Activated CD4-positive, alpha-beta T cell treated with anti-CD3 and anti-CD28 coated beads, Interleukin-2, Interleukin-4, amounts not matched to agents 100 ng/mL and 50 ng/mL, durations not matched to agents 16 hours and 8 hours (primary cell): ENCODE results near the gene NAGK.

Source experiments
- DNase-seq: peaks from one replicate; pipeline ENCODE4 v3.0.0-alpha.2; 2020; ENCODE audit warnings: low spot score

The NAGK gene

DNA sequence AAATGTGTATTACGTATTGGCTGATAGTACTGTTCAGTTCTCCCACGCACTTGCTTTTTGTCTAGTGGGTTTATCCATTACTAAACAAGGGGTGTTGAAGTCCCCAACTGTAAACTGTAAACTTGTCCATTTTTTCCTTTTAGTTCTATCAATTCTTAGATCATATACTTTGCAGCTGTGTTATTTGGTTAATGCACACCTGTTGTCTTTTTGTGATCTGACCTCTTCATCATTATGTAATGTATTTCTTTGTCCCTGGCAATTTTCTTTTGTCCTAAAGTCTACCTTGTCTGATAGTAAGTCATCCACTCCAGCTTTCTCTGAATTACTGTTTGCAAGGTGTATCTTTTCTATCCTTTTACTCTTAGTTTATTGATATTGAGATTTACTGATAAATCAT lies 39.6 kb downstream of the NAGK start:
- DNase-seq, result no peak

DNA sequence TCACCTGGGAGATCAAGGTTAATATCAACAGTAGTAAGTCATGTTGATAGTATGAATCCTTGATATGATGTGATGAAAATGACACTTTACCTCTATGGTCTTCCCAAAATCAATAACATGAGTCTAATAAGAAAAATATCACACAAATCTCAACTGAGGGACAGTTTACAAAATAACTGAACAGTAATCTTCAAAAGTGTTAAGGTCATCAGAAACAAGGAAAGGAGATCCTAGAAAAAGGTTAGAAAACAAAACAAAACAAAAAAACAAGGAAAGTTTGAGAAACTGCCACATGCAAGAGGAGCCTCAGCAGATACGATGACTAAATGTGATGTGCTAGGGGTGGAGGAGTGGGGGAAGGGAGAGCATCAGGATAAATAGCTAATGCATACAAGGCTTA lies 45.4 kb downstream of the NAGK start:
- DNase-seq, result no peak

DNA sequence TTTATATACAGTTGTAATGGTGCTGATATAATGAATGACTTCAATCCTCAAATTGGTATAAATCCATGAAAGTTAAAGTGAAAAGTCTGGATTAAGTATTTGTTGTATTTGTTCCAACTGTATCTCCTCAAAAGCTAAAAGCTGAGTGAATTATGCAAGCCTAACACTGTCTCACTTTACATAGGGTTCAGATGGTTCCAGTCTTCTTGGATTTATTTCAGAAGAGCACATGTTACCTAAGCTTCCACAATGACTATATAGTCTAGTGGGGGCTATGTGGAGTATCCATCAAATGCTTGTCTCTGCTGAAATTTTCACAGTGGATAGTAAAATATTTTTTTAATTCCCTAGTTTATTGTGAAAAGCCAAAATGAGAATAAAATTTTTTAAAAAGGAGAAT lies 48.6 kb downstream of the NAGK start:
- no peak for DNase-seq

DNA sequence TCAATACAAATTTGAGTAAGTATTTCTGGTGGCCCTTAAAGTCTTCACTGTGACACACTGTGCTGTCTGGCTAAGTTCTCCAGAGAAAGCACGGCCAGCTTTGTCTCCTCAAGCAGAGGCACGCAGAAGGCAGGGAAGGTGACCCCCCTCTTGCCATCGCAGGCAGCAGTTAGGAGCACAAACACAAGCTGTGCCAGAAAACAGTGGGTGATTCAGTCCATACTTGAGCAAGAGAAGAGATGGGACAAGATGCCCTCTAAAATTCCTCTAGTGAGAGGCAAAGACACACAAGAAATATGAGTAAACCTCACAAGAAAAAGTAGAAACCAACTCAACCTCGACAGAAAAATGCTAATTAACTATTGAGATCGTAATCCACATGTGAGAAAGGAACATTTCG lies 51.7 kb downstream of the NAGK start:
- no peak for DNase-seq

DNA sequence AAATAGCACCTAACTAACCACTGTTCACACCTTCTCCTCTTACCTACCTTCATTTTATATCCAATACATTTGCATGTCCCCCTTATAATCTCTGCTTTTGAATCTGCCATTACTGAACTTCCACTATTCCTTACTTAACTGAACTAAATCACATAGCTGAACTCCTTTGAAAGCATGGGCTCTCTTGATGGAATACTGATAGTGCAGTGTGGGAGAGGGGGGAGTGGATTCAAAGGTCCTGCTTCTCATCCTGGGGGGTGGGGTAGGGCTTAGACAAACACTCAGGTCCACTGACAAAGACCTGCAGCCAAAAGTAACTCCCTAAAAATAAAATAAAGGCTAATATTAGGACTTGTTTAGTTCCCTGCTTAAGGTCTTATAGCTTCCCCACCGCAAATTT lies 53.0 kb downstream of the NAGK start:
- DNase-seq, result no peak

DNA sequence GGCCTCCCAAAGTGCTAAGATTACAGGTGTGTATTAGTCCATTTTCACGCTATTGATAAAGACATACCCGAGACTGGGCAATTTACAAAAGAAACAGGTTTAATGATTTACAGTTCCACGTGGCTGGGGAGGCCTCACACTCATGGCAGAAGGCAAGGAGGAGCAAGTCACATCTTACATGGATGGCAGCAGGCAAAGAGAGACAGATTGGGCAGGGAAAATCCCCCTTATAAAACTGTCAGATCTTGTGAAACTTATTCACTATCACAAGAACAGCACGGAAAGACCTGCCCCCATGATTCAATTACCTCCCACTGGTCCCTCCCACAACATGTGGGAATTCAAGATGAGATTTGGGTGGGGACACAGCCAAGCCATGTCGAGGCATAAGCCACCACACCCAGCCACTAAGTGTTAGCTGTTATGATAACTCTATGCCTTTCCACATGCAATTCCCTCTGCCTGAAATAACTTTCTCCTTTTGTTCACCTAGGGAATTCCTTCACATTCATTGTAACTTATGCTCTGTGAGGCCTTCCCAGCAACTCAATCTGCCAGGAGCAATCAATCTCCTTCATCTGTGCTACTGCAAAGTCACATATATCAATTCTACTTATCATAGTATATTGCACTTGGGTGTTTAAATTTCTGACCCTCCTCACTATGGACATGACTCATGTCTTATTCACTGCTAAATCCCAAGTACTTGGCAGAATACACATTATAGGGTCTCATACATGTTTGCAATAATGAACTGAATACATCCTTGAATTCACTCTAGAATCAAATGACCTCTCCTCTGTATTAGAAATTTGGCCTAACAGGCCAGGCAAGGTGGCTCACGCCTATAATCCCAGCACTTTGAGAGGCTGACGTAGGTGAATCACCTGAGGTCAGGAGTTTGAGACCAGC lies 54.2 kb downstream of the NAGK start:
- no peak for DNase-seq

DNA sequence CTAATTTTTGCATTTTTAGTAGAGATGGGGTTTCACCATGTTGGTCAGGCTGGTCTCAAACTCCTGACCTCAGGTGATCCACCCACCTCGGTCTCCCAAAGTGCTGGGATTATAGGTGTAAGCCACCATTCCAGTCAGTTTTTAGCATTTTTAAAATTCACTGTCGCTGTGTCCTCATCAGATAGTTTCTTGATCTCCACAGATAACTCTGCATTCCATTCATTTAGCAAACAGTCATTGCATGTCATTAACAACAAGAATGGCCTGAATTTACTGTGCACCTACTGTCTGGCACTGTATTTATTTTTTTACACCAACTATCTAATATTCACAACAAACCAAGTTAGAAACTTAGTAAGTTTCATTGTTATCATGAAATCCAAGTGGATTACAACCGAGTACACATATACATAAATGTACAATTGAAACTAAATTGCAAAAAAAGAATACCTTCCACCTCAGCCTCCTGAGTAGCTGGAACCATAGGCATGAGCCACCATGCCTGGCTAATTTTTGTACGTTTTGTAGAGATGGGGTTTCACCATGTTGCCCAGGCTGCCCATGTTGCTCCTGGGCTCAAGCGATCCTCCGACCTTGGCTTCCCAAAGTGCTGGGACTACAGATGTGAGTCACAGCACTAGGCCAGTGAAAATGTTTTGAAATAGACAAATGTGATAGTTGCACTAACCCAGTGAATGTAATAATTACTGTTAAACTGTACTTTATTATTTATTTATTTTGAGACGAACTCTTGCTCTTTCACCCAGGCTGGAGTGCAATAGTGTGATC lies 57.3 kb downstream of the NAGK start:
- DNase-seq, result no peak

DNA sequence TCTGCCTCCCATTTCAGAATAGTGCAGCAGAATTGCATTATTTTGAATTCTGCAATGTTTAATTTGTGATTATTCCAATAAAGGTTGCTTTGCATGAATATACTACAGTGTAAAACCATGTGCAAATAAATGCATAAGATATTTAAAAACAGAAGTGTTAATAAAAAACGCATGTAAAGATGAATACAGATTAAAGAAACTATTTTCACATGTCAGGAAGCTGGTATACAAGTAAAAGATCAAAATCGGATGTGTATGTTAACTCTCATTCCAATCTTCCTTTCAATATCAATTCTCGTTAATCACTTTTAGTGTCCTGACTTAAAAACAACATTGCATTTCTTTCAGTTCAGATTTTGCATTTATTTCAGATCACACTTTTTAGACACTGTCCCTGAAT lies 58.5 kb downstream of the NAGK start:
- no peak for DNase-seq
